Upper lobe of right lung (tissue), 1 donor: ENCODE data around the gene DDX11. TPM values are rescaled to one million over a fixed set of nuclear protein-coding genes. Genes with fewer than 3 reads are reported as not detected.
"Not testable (repeated sequence)": the region's sequence is repeated elsewhere in the genome, so short reads cannot be mapped to it uniquely, and the experiment has no call there.

Experiments
- ATAC-seq: fragments of 200-7000 bp; cut with Tn5 transposase; one replicate; pipeline ENCODE4 v1.9.1; 2020; ENCODE audit warnings: mild to moderate bottlenecking, moderate library complexity
- DNase-seq: peaks from one replicate; pipeline ENCODE4 v3.0.0-alpha.2; 2020
- H3K27ac ChIP-seq: fragments of 200-600 bp; one replicate; pipeline ENCODE4 v1.8.0; 2022
- H3K27me3 ChIP-seq: fragments of 200-600 bp; one replicate; pipeline ENCODE4 v1.8.0; 2022; ENCODE audit warnings: mild to moderate bottlenecking
- H3K36me3 ChIP-seq: fragments of 200-600 bp; one replicate; pipeline ENCODE4 v1.8.0; 2022
- H3K4me1 ChIP-seq: fragments of 200-600 bp; one replicate; pipeline ENCODE4 v1.8.0; 2022
- H3K4me3 ChIP-seq: fragments of 200-600 bp; one replicate; pipeline ENCODE4 v1.8.0; 2022; ENCODE audit warnings: mild to moderate bottlenecking
- H3K9me3 ChIP-seq: fragments of 200-600 bp; one replicate; pipeline ENCODE4 v1.8.0; 2022
- intact Hi-C: fragments of 100-400 bp; cut with DNase I; formaldehyde crosslinking; loops from one replicate; pipeline ENCODE4 v1.11.0; 2022
- total RNA-seq: library from RNA; stranded (reverse); fragmentation: NEBNext Ultra II Directional; extraction: Animal tissue kit (Norgen Biotek cat#: 25700); gene quantifications from one replicate; pipeline ENCODE4 v1.2.1, GENCODE V29; 2021
- TF ChIP-seq, protein P1 (sequence below): fragments of 200-600 bp; IDR thresholded peaks from one replicate; pipeline ENCODE4 v1.8.0; 2022; ENCODE audit warnings: antibody characterized with exemption
- donor health status: DM: no; HTN: yes; CAD: no; lungs with severe emphysema.

The DDX11 gene
- total RNA-seq, 1 donor from 2014 or later, result 12.6 TPM

DNA sequence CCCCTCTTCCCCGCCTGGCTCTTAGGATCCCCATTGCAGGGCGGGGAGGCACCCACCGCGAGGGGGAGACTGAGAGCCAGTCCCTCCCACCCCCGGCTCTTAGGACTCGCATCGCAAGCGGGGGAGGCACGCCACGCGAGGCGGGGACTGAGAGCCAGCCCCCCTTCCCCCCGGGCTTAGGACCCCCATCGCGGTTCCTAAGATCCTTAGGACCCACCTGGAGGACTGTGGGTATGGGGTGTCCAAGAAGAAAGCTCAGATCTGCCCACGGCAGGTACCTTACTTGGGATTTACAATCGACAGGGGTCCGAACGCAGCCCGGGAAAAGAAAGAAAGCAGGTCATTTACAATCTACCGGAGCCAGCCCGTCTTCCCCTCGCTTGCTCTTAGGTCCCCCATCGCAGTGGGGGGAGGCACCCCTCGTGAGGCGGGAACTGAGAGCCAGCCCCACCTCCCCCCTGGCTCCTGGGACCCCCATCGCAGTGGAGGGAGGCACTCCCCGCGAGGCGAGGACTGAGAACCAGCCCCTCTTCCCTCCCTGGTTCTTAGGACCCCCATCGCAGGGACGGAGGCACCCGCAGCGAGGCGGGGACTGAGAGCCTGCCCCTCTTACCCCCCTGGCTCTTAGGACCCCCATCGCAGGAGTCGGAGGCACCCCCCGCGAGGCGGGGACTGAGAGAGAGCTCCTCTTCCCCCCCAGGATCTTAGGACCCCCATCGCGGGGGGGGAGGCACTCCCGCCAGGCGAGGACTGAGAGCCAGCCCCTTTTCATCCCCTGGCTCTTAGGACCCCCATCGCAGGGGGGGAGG, 43.7 kb downstream of the DDX11 start:
- DNase-seq, result no peak
- H3K36me3 ChIP-seq, result no peaks in the 10 kb centered on the region

GRCh38 chr12:31118347-31119191, 44.9 kb downstream of the DDX11 start:
- H3K27me3 ChIP-seq, result peaks cover 35% of the 10 kb centered on the region
- no peak overlapping the region for H3K27ac ChIP-seq
- peak overlapping the region; percentile 23 for H3K4me3 ChIP-seq
- H3K4me1 ChIP-seq, result peaks cover 11% of the 10 kb centered on the region
- TF ChIP-seq, protein P1, sequence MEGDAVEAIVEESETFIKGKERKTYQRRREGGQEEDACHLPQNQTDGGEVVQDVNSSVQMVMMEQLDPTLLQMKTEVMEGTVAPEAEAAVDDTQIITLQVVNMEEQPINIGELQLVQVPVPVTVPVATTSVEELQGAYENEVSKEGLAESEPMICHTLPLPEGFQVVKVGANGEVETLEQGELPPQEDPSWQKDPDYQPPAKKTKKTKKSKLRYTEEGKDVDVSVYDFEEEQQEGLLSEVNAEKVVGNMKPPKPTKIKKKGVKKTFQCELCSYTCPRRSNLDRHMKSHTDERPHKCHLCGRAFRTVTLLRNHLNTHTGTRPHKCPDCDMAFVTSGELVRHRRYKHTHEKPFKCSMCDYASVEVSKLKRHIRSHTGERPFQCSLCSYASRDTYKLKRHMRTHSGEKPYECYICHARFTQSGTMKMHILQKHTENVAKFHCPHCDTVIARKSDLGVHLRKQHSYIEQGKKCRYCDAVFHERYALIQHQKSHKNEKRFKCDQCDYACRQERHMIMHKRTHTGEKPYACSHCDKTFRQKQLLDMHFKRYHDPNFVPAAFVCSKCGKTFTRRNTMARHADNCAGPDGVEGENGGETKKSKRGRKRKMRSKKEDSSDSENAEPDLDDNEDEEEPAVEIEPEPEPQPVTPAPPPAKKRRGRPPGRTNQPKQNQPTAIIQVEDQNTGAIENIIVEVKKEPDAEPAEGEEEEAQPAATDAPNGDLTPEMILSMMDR, result no peak
- intact Hi-C loops, result no loop called here
- DNase-seq (no peak), ATAC-seq (peak; percentile 53)
- no peaks in the 10 kb centered on the region for H3K36me3 ChIP-seq
- H3K9me3 ChIP-seq, result no peaks in the 10 kb centered on the region

More for the DNA sequence above, 43.7 kb downstream of the DDX11 start:
- peaks cover 35% of the 10 kb centered on the region for H3K27me3 ChIP-seq
- H3K27ac ChIP-seq, result no peak overlapping the region
- TF ChIP-seq, protein P1, result peak; percentile 52
- peak; percentile 74 for ATAC-seq
- intact Hi-C loops, result no loop called here
- peak overlapping the region; percentile 42 for H3K4me3 ChIP-seq
- no peaks in the 10 kb centered on the region for H3K9me3 ChIP-seq
- peaks cover 11% of the 10 kb centered on the region for H3K4me1 ChIP-seq

DNA sequence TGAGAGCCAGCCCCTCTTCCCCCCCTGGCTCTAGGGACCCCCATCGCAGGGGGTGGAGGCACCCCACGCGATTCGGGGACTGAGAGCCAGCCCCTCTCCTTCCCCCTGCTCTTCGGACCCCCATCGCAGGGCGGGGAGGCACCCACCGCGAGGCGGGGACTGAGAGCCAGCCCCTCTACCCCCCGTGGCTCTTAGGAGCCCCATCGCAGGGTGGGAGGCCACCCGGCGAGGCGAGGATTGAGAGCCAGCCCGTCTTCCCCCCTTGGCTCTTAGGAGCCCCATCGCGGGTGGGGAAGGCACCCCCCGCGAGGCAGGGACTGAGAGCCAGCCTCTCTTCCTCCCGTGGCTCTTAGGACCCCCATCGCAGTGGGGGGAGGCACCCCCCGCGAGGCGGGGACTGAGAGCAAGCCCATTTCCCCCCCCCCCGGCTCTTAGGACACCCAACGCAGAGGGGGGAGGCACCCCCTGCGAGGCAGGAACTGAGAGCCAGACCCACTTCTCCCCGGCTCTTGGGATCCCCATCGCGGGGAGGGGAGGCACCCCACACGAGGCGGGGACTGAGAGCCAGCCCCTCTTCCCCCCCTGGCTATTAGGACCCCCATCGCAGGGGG, 45.6 kb downstream of the DDX11 start:
- ATAC-seq (no peak), DNase-seq (no peak)

DNA sequence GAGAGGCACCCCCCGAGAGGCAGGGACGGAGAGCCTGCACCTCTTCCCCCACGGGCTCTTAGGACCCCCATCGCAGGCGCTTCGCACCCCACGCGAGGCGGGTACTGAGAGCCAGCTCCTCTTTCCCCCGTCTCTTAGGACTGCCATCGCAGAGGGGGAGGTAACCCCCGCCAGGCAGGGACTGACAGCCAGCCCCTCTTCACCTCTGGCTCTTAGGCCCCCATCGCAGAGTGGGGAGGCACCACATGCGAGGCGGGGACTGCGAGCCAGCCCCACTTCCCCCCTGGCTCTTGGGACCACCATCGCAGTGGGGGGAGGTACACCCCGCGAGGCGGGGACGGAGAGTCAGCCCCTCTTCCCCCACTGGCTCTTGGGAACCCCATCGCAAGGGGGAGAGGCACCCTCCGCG, 46.1 kb downstream of the DDX11 start:
- TF ChIP-seq, protein P1, result no peak
- Histone ChIP-seq H3K36me3 (no peaks in the 10 kb centered on the region), H3K27me3 (peaks cover 31% of the 10 kb centered on the region), H3K4me3 (no peak overlapping the region), H3K27ac (no peak overlapping the region), H3K4me1 (peaks cover 11% of the 10 kb centered on the region), H3K9me3 (no peaks in the 10 kb centered on the region)
- intact Hi-C loops, result no loop called here
- no peak for ATAC-seq
- no peak for DNase-seq

More for the DNA sequence above, 45.6 kb downstream of the DDX11 start:
- TF ChIP-seq, protein P1, result no peak
- Histone ChIP-seq H3K4me3 (peak overlapping the region; percentile 23), H3K4me1 (peaks cover 11% of the 10 kb centered on the region), H3K27ac (no peak overlapping the region), H3K9me3 (no peaks in the 10 kb centered on the region), H3K27me3 (peaks cover 35% of the 10 kb centered on the region), H3K36me3 (no peaks in the 10 kb centered on the region)
- intact Hi-C loops, result no loop called here

GRCh38 chr12:31120392-31121008, 46.8 kb downstream of the DDX11 start:
- H3K4me1 ChIP-seq, result peaks cover 11% of the 10 kb centered on the region
- H3K36me3 ChIP-seq, result no peaks in the 10 kb centered on the region
- H3K9me3 ChIP-seq, result no peaks in the 10 kb centered on the region
- DNase-seq (no peak), ATAC-seq (no peak)
- intact Hi-C loops, result no loop called here
- H3K27ac ChIP-seq, result no peak overlapping the region
- peaks cover 26% of the 10 kb centered on the region for H3K27me3 ChIP-seq
- TF ChIP-seq, protein P1, result no peak
- H3K4me3 ChIP-seq, result no peak overlapping the region

GRCh38 chr12:31121022-31121728, 47.5 kb downstream of the DDX11 start:
- intact Hi-C loops, ATAC-seq, H3K9me3 ChIP-seq: not testable (repeated sequence)

More at GRCh38 chr12:31121022-31121728, 47.5 kb downstream of the DDX11 start:
- not testable (repeated sequence) for H3K27ac ChIP-seq, DNase-seq, H3K36me3 ChIP-seq, H3K4me3 ChIP-seq
- Histone ChIP-seq H3K27me3 (peaks cover 25% of the 10 kb centered on the region), H3K4me1 (peaks cover 11% of the 10 kb centered on the region)
